NCI-H2029 (cell line): ENCODE results near the gene ROR1.

Source experiments
- DNase-seq: peaks from one replicate; lab custom pipeline; 2025; lab: John Stamatoyannopoulos, UW

ROR1 gene

GRCh38 chr1:64029037-64029436 lies 255.2 kb downstream of the ROR1 start:
- DNase-seq = no peak

DNA sequence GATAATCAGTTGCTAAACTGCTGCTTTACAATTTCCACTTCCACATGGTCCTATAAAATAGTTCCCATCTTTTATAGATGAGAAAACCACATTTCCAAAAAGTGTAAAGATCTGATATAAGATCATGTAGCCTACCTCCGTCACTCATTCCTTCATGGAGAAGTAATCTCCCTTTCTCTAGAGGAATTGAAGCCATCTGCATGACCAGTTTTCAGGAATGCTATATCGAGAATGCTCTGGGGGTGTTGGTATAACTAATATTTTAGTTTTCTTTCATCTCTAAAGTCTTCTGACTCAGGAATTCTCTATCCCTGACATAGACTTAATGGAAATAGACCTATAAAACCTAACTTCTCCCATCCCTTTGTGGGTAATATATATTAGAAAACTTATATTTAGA lies 256.6 kb downstream of the ROR1 start:
- DNase-seq = no peak

DNA sequence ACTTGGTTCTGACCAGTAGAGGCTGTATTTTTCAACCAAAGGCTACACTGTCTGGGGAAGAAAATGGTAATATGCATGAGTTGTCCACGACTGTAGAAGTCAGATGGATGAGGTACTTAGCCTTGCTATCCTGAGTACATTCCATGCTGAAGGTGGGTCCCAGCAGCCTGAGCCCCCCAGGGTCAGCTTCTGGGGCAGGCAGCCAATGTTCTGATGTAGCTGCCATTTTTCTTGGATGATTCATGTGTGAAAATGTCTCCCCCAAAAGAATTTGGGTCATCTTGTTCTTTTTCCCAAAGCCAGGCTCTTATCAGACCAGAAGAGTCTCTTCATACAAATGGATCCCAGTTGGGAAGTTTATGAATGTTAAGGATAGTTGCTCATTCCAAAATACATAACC lies 257.4 kb downstream of the ROR1 start:
- DNase-seq = no peak

DNA sequence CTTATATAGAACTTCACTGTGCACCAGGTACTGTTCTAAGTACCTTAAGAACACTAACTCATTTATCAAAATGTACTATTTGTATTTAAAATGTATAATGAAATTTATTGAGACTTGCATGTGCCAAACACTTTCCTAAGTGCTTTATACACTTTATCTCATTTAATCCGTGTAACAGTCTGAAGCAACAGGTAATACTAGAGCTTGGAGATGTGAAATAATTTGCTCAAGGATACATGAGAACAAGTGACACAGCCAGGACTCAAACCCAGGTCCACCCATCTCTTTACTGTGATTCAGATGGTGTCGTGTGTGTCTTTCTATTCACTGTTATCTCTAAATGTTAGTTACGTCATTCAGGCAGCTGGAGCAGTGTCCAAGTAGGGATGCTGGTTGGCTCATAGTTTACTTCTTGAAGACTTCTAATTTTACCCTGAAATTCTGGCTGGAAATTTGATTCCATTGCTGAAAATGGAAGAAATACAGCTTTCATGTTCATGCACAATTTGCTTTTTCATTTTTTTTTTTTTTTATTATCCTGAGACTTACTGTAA lies 259.9 kb downstream of the ROR1 start:
- DNase-seq = no peak

DNA sequence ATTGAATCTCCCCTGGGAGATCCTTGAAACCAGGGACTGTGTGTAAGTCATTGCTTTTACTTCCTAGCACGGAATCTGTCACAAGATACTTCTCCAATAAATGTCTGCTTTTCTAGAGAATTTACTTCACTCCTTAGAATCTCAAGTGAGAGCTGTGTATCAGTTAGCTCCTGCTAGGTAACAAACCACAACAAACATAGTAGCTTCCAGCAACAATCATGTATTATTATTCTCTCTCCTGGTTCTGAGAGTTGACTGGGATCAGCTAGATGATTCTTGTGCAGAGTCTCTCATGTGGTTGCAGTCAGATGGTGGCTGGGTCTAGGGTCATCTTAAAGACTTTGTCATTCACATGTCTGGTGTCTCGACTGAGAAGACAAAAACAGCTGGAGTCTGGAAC lies 262.7 kb downstream of the ROR1 start:
- peak; percentile 31 for DNase-seq

- no peak for DNase-seq
Measured at GRCh38 chr1:64038119-64038518, 264.3 kb downstream of the ROR1 start.

- DNase-seq = no peak
Measured at GRCh38 chr1:64038965-64039364, 265.1 kb downstream of the ROR1 start.

- DNase-seq = peak; percentile 75
Measured at GRCh38 chr1:64039390-64039926, 265.6 kb downstream of the ROR1 start.

- DNase-seq = no peak
Measured at GRCh38 chr1:64041371-64042131, 267.7 kb downstream of the ROR1 start.

DNA sequence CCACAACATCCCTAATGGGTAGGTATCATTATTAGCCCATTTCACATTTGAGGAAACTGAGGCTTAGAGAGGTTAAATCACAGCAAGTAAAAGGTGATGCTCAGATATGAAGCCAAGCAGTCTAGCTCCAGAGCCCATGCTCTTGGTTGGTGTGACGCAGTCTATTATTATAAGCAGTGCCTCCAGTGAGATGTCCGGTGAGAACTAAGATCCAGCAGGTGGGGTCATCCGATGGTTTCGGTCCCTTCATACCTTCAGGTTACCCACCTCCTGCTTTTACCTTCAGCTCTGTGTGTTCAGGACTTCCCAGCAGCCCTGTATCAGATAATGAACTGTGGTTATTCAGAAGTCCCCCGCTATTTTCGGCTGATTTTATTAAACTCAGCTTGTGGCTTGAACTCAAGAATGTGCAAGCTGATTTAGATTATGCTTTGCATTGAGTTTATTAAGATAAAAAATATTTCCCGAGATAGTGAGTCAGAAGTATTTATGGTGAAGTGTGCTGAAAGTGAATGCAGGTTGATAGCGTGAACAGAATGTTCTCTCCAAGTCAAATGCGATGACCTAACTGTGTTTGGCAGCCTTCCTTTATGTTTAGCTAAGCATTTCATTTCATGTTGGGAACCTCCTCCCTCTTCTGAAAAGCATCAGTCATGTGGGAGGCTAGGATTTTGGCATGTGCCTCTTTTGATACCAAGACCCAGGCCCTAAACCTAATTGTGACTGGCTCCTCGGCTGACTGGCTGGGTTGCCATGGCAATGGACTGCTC lies 268.7 kb downstream of the ROR1 start:
- DNase-seq = peak; percentile 55

DNA sequence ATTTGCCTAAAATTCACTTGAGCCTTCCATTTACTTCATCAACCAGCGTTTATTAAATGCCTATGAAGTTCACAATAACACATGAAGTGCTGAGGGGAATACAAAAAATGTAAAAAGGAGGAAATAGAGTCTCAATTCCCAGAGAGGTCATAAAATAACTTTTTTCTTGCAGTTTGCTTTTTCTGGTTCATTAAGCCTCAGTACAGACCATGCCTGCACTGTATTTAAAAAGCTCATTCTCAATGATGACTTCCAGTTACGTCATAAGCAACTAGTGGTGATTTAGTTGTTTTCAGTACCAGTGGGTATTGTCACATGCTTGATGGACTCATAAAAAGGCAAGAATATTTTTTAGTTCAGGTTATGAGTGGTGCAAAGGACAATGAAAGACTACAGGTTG lies 269.5 kb downstream of the ROR1 start:
- no peak for DNase-seq

DNA sequence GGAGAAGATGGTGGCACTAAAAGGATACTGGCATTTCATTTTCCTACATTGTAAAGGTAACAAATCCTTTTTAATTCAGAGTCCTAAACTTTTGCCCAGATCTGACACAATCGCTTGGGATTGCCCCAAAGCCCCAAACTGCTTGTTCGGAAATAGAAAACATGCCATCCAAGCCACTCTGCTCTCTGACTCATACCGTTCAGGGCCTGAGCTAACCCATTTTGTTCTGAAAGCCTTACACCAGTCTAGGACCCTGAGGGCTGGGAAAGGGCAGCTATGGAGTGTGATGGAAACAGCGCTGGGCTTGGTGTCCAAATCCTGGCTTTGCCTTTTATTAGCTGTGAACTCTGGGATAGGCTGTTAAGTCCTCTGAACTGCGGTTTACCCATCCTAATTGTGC lies 270.2 kb downstream of the ROR1 start:
- DNase-seq = no peak

DNA sequence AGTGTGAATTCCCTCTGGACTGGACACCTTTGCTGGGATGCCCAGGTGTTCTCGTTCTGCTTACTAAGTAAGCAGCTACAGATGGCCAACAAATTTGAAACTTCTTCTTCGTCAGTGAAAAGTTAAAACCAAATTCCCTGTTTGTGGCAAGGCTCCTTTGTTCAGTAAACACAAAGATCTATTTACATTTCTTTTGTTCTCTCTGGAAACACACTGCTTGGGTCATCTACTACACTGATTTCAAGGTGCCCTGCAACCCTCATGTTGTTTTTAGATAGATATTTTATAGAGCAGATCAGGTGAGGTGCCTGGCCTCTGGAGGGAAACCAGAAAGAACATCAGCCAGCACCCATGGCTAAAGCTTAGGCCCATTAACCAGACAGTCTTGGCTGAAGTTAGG lies 272.4 kb downstream of the ROR1 start:
- peak; percentile 35 for DNase-seq

- DNase-seq = no peak
Measured at GRCh38 chr1:64046891-64047290, 273.1 kb downstream of the ROR1 start.

- DNase-seq = no peak
Measured at GRCh38 chr1:64047549-64047996, 273.8 kb downstream of the ROR1 start.

DNA sequence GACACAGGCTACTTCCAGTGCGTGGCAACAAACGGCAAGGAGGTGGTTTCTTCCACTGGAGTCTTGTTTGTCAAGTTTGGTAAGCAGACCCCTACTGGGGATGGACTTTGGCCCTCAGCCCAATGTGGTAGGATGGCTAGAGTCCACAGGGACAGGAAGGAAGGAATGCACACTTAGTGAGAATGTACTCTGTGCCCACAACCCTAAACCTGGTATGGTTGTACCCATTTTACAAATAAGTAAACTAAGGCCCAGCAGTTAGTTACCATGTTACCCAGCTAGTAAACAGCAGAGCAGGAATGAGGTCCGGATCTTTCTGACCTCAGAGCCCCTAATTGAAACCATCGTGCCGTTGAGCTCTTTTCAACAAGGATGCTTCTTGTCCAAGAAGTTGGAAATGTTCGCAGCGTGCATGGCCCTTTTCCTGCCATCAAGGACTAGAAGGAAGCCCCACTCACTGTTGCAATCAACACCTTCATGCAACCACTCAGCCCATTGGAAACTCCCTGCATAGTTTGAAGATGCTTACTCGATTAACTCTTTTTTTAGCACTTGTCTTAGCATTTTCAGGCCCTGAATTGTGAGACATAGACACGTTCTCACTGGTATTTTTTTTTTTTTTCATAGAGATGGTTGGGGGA lies 276.2 kb downstream of the ROR1 start:
- DNase-seq = no peak

DNA sequence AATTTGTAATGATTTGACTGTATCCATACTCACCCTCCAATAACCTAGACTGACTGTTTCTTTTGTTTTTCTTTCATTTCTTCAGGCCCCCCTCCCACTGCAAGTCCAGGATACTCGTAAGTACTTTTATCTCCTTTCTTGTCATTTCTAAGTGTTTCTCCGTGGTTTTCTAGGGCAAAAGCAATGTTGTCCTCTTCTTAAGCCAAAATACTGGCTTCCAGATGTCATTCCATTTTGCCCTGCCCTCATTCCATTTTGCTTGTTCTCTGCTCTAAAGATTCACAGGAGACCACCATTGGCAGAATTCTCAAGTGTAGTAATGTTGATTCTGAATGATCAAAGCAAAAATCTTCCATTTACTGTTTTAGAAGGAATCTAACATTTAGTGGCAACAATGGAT lies 276.8 kb downstream of the ROR1 start:
- no peak for DNase-seq

DNA sequence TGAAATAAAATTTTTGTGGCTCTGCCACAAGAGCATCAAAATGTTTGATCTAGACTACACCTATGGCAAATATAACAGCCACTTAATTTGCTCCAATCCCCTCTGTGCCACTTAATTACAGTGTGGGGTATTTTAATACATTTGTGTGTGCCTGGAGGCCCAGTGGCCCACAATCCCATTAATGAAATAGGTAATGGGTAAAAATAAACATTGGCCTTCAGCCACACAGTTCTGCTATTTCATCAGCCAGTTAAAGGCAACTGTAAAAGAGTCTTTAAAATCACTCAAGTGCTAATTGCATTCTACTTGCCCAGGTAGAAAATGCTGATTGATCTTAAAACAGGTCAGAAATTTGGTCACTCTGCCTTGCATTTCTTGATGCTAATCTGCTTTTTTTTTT lies 278.0 kb downstream of the ROR1 start:
- DNase-seq = no peak

DNA sequence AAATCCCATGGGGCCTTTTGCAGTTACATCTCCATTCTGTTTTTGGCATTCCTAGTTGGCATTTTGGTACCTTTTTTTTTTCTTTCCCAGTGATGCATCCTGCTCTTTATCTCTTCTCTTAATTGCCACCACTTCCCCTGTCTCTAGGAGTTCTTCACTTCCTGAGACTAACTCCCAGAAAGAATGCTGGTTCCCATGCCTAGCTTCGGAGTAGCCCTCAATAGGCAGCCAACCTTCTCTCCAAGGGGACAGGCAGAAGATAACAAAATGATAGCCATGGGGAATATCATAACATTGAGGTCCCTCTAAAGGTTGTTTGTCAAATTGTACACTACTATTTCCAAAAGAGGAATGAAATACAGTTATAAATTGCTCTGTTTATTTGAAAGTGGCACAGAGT lies 279.0 kb downstream of the ROR1 start:
- DNase-seq = no peak

DNA sequence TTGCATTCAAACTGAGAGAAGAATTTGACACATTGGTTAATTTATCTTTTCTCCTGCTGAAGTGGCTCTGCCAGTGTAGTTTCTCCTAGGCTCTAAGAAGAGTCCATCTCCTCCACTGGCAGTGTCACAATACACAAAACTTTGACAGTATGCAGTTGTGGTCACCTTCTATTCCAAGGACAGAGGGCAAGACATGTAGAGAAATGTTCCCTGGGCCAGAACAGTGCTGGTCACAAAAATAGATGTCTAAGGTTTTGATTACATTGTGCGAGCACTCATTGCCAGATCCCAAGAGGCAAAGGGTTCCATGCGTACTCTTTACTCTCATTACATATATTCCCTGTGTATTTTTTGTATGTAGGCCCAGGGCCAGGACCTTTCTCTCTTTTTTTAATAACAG lies 281.5 kb downstream of the ROR1 start:
- no peak for DNase-seq

GRCh38 chr1:64059556-64059955 lies 285.7 kb downstream of the ROR1 start:
- DNase-seq = no peak

- DNase-seq = peak; percentile 80
Measured at GRCh38 chr1:64060611-64061302, 286.9 kb downstream of the ROR1 start.
